Endodermal cell (in vitro differentiated cells): Measurements from ENCODE around the gene LRMDA. TPM values are rescaled to one million over a fixed set of nuclear protein-coding genes. Genes with fewer than 3 reads are reported as not detected.

Experiments used
- DNase-seq: peaks from one replicate; pipeline ENCODE4 v3.0.0-alpha.2; 2017
- H3K27ac ChIP-seq: 2 replicates; pipeline ENCODE4 v1.5.1; 2013; ENCODE audit warnings: mild to moderate bottlenecking, low read depth, low read length, moderate library complexity
- H3K27me3 ChIP-seq: 2 replicates; pipeline ENCODE4 v1.6.1; 2013; ENCODE audit warnings: mild to moderate bottlenecking, low read length, moderate library complexity; ENCODE audit not compliant: insufficient read depth, control insufficient read depth, poor library complexity, severe bottlenecking
- H3K36me3 ChIP-seq: 2 replicates; pipeline ENCODE4 v1.7.0; 2013; ENCODE audit warnings: mild to moderate bottlenecking, low read length, moderate library complexity; ENCODE audit not compliant: control insufficient read depth, insufficient read depth
- H3K4me1 ChIP-seq: one replicate; pipeline ENCODE4 v1.7.0; 2013; ENCODE audit warnings: low read length; ENCODE audit not compliant: control insufficient read depth, insufficient read depth
- H3K4me3 ChIP-seq: 2 replicates; pipeline ENCODE4 v1.5.1; 2013; ENCODE audit warnings: mild to moderate bottlenecking, low read length, moderate library complexity
- H3K9ac ChIP-seq: 2 replicates; pipeline ENCODE4 v1.6.1; 2013; ENCODE audit warnings: mild to moderate bottlenecking, low read length, moderate library complexity; ENCODE audit not compliant: poor library complexity, severe bottlenecking; ENCODE audit errors: extremely low read depth
- H3K9me3 ChIP-seq: 2 replicates; pipeline ENCODE4 v1.6.1; 2013; ENCODE audit warnings: mild to moderate bottlenecking, low read length, moderate library complexity; ENCODE audit not compliant: control insufficient read depth
- H3K27ac Mint-ChIP-seq: 2 replicates; pipeline ENCODE4 v1.8.0; 2020; ENCODE audit warnings: mixed read lengths
- H3K27me3 Mint-ChIP-seq: 2 replicates; pipeline ENCODE4 v1.8.0; 2021; ENCODE audit warnings: mild to moderate bottlenecking, mixed read lengths; ENCODE audit not compliant: insufficient read depth
- H3K36me3 Mint-ChIP-seq: 2 replicates; pipeline ENCODE4 v1.8.0; 2020; ENCODE audit warnings: low read depth, mixed read lengths
- H3K4me1 Mint-ChIP-seq: 2 replicates; pipeline ENCODE4 v1.8.0; 2020; ENCODE audit warnings: mixed read lengths
- H3K4me3 Mint-ChIP-seq: 2 replicates; pipeline ENCODE4 v1.8.0; 2020; ENCODE audit warnings: mild to moderate bottlenecking, moderate library complexity, mixed read lengths
- H3K9me3 Mint-ChIP-seq: 2 replicates; pipeline ENCODE4 v1.8.0; 2020; ENCODE audit warnings: mild to moderate bottlenecking, mixed read lengths
- WGBS, 2 experiments: methylation state at CpG; one replicate each; pipeline versions ENCODE4 v1.1.5 to v1.1.7; 2013; ENCODE audit warnings: missing lambda C conversion rate in 2 of 2, mixed read lengths in 1 of 2; ENCODE audit not compliant: insufficient coverage in 1 of 2, insufficient read length in 1 of 2; 5-methylcytosine and 5-hydroxymethylcytosine counted together
- total RNA-seq, 2 donors: library from RNA; stranded (reverse); fragmentation: NEBNext Ultra II Directional in 1 of 2; extraction: Animal tissue kit (Norgen Biotek cat#: 25700) in 1 of 2; gene quantifications; 2 replicates in 1 of 2; 3 replicates in 1 of 2; pipeline ENCODE4 v1.2.1, GENCODE V29; 2021
- TF ChIP-seq, protein P1 (sequence below): fragments of 200-600 bp; sonication (generic); conservative IDR thresholded peaks from 2 replicates; pipeline ENCODE4 v1.5.0; 2021; ENCODE audit warnings: antibody characterized with exemption, mild to moderate bottlenecking

LRMDA gene
- total RNA-seq, 2 donors from 2014 or later = 1.7 to 5.1 TPM

DNA sequence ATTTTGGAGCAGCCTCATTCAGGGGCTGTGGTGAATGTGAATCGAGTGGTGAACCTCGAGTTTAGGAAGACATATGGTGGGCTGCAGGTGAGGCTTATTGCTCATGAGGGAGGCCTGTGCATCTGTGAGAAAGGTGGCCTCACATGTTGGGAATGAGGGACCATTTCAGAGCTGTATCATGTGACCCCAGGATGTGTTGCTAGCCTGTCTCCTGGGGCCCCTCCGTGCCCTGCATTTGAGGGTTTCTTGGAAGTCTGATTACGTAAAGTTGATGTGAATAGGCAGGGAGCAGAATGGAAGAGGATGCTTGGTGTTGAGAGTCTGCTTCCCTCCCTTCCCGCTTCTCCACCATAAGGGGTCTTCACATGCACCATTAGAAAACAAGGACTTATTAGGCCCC lies 569.1 kb downstream of the LRMDA start:
- no peaks in the 10 kb centered on the region for H3K4me1 Mint-ChIP-seq

GRCh38 chr10:76001019-76001418 lies 569.6 kb downstream of the LRMDA start:
- H3K27ac Mint-ChIP-seq = no peak overlapping the region
- H3K4me1 ChIP-seq = no peaks in the 10 kb centered on the region
- no peaks in the 10 kb centered on the region for H3K4me1 Mint-ChIP-seq

More for the DNA sequence above, 569.1 kb downstream of the LRMDA start:
- Histone ChIP-seq H3K9me3 (no peaks in the 10 kb centered on the region), H3K4me3 (no peak overlapping the region), H3K9ac (no peak overlapping the region), H3K4me1 (no peaks in the 10 kb centered on the region), H3K27ac (no peak overlapping the region), H3K36me3 (no peaks in the 10 kb centered on the region), H3K27me3 (no peaks in the 10 kb centered on the region)
- no peak overlapping the region for H3K27ac Mint-ChIP-seq
- TF ChIP-seq, protein P1, sequence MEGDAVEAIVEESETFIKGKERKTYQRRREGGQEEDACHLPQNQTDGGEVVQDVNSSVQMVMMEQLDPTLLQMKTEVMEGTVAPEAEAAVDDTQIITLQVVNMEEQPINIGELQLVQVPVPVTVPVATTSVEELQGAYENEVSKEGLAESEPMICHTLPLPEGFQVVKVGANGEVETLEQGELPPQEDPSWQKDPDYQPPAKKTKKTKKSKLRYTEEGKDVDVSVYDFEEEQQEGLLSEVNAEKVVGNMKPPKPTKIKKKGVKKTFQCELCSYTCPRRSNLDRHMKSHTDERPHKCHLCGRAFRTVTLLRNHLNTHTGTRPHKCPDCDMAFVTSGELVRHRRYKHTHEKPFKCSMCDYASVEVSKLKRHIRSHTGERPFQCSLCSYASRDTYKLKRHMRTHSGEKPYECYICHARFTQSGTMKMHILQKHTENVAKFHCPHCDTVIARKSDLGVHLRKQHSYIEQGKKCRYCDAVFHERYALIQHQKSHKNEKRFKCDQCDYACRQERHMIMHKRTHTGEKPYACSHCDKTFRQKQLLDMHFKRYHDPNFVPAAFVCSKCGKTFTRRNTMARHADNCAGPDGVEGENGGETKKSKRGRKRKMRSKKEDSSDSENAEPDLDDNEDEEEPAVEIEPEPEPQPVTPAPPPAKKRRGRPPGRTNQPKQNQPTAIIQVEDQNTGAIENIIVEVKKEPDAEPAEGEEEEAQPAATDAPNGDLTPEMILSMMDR = no peak
- no peak overlapping the region for H3K4me3 Mint-ChIP-seq
- DNase-seq = no peak
- no peaks in the 10 kb centered on the region for H3K27me3 Mint-ChIP-seq
- H3K9me3 Mint-ChIP-seq = no peaks in the 10 kb centered on the region
- 89 to 100% methylated on average over 2 to 5 of the region's 5 CpGs for WGBS, 2 experiments
- H3K36me3 Mint-ChIP-seq = no peaks in the 10 kb centered on the region

GRCh38 chr10:76001461-76001860 lies 570.0 kb downstream of the LRMDA start:
- WGBS, 2 experiments = 92 to 100% methylated on average over 1 of the region's 1 CpG

More at GRCh38 chr10:76001019-76001418, 569.6 kb downstream of the LRMDA start:
- 93% methylated on average over 3 of the region's 4 CpGs; no CpG with 5 or more reads in 1 of the 2 experiments for WGBS, 2 experiments
- Mint-ChIP-seq H3K9me3 (no peaks in the 10 kb centered on the region), H3K4me3 (no peak overlapping the region), H3K27me3 (no peaks in the 10 kb centered on the region), H3K36me3 (no peaks in the 10 kb centered on the region)
- H3K9ac ChIP-seq = no peak overlapping the region
- H3K36me3 ChIP-seq = no peaks in the 10 kb centered on the region
- no peaks in the 10 kb centered on the region for H3K27me3 ChIP-seq
- DNase-seq = no peak
- H3K9me3 ChIP-seq = no peaks in the 10 kb centered on the region
- TF ChIP-seq, protein P1 = no peak
- H3K27ac ChIP-seq = no peak overlapping the region
- H3K4me3 ChIP-seq = no peak overlapping the region

More at GRCh38 chr10:76001461-76001860, 570.0 kb downstream of the LRMDA start:
- Mint-ChIP-seq H3K9me3 (no peaks in the 10 kb centered on the region), H3K27me3 (no peaks in the 10 kb centered on the region), H3K4me3 (no peak overlapping the region), H3K4me1 (no peaks in the 10 kb centered on the region), H3K36me3 (no peaks in the 10 kb centered on the region), H3K27ac (no peak overlapping the region)
- no peaks in the 10 kb centered on the region for H3K9me3 ChIP-seq
- no peaks in the 10 kb centered on the region for H3K27me3 ChIP-seq
- no peak for DNase-seq
- no peak overlapping the region for H3K9ac ChIP-seq
- H3K4me1 ChIP-seq = no peaks in the 10 kb centered on the region
- TF ChIP-seq, protein P1 = no peak
- H3K4me3 ChIP-seq = no peak overlapping the region
- no peaks in the 10 kb centered on the region for H3K36me3 ChIP-seq
- no peak overlapping the region for H3K27ac ChIP-seq
